Measurements from ENCODE around the gene CCS. TPM values are rescaled to one million over a fixed set of nuclear protein-coding genes. Genes with fewer than 3 reads are reported as not detected.

Gene CCS
- total and polyA plus RNA-seq, 2 donors (not counting 1 experiment from before 2014, with no cell fraction given): 22.5 to 42.4 TPM

- peaks cover 92% of the 10 kb centered on the region for H3K79me2 ChIP-seq (ENCODE audit: control insufficient read depth, insufficient read depth, low read length)
- no peak overlapping the region for H3K9ac ChIP-seq (ENCODE audit: insufficient read depth, low read length)
- no peak overlapping the region for H3K4me2 ChIP-seq (ENCODE audit: extremely low read depth, insufficient read depth, low read length)
- no peak overlapping the region for H2AFZ ChIP-seq (ENCODE audit: low read length)
- no peak for TF ChIP-seq CTCF (conservative IDR thresholded peaks at IDR 0.05 in 1 of 2, IDR thresholded peaks at IDR 0.05 in 1 of 2; ENCODE audit: low read depth in 1 of 2, low read length in 2 of 2)
- peaks cover 35% of the 10 kb centered on the region for H3K36me3 ChIP-seq (ENCODE audit: control insufficient read depth, insufficient read depth, low read length)
- H3K9me3 ChIP-seq (ENCODE audit: control insufficient read depth, insufficient read depth, low read depth, low read length): no peaks in the 10 kb centered on the region
- no peaks in the 10 kb centered on the region for H4K20me1 ChIP-seq (ENCODE audit: control insufficient read depth, extremely low read depth, insufficient read depth, low read length)
- no peaks in the 10 kb centered on the region for H3K27me3 ChIP-seq (ENCODE audit: control insufficient read depth, insufficient read depth, low read length)
- H3K4me1 ChIP-seq (ENCODE audit: control insufficient read depth, extremely low read depth, insufficient read depth, low read length): no peaks in the 10 kb centered on the region
- no peak overlapping the region for H3K27ac ChIP-seq (ENCODE audit: insufficient read depth, low read length)
- no peak overlapping the region for H3K4me3 ChIP-seq (replicated peaks in 1 of 4; ENCODE audit: control extremely low read depth in 1 of 4, insufficient read depth in 1 of 4, low read depth in 3 of 4, low read length in 4 of 4)
- no peak for DNase-seq (ENCODE audit: low read depth in 2 of 2)
Observed at GRCh38 chr11:66629356-66629755, 36.4 kb downstream of the CCS start.

- H3K9me3 ChIP-seq (ENCODE audit: control insufficient read depth, insufficient read depth, low read depth, low read length): no peaks in the 10 kb centered on the region
- no peak for DNase-seq (ENCODE audit: low read depth in 2 of 2)
- no peaks in the 10 kb centered on the region for H3K27me3 ChIP-seq (ENCODE audit: control insufficient read depth, insufficient read depth, low read length)
- H3K27ac ChIP-seq (ENCODE audit: insufficient read depth, low read length): no peak overlapping the region
- H3K4me1 ChIP-seq (ENCODE audit: control insufficient read depth, extremely low read depth, insufficient read depth, low read length): no peaks in the 10 kb centered on the region
- H3K4me2 ChIP-seq (ENCODE audit: extremely low read depth, insufficient read depth, low read length): no peak overlapping the region
- H3K9ac ChIP-seq (ENCODE audit: insufficient read depth, low read length): no peak overlapping the region
- TF ChIP-seq CTCF (conservative IDR thresholded peaks at IDR 0.05 in 1 of 2, IDR thresholded peaks at IDR 0.05 in 1 of 2; ENCODE audit: low read depth in 1 of 2, low read length in 2 of 2) (no peak), EZH2 (IDR thresholded peaks at IDR 0.05; ENCODE audit: low read length, missing control alignments) (no peak)
- H2AFZ ChIP-seq (ENCODE audit: low read length): no peak overlapping the region
- H3K79me2 ChIP-seq (ENCODE audit: control insufficient read depth, insufficient read depth, low read length): peaks cover 88% of the 10 kb centered on the region
- H4K20me1 ChIP-seq (ENCODE audit: control insufficient read depth, extremely low read depth, insufficient read depth, low read length): no peaks in the 10 kb centered on the region
- no peak overlapping the region for H3K4me3 ChIP-seq (replicated peaks in 1 of 4; ENCODE audit: control extremely low read depth in 1 of 4, insufficient read depth in 1 of 4, low read depth in 3 of 4, low read length in 4 of 4)
- H3K36me3 ChIP-seq (ENCODE audit: control insufficient read depth, insufficient read depth, low read length): peaks cover 13% of the 10 kb centered on the region
Observed at GRCh38 chr11:66631883-66632282, 38.9 kb downstream of the CCS start.

- peaks cover 80% of the 10 kb centered on the region for H3K79me2 ChIP-seq (ENCODE audit: control insufficient read depth, insufficient read depth, low read length)
- no peak for DNase-seq (ENCODE audit: low read depth in 2 of 2)
- H3K9me3 ChIP-seq (ENCODE audit: control insufficient read depth, insufficient read depth, low read depth, low read length): no peaks in the 10 kb centered on the region
- H3K4me2 ChIP-seq (ENCODE audit: extremely low read depth, insufficient read depth, low read length): no peak overlapping the region
- H2AFZ ChIP-seq (ENCODE audit: low read length): no peak overlapping the region
- no peak overlapping the region for H3K27ac ChIP-seq (ENCODE audit: insufficient read depth, low read length)
- no peaks in the 10 kb centered on the region for H4K20me1 ChIP-seq (ENCODE audit: control insufficient read depth, extremely low read depth, insufficient read depth, low read length)
- H3K36me3 ChIP-seq (ENCODE audit: control insufficient read depth, insufficient read depth, low read length): peaks cover 6% of the 10 kb centered on the region
- TF ChIP-seq EZH2 (IDR thresholded peaks at IDR 0.05; ENCODE audit: low read length, missing control alignments) (no peak), CTCF (conservative IDR thresholded peaks at IDR 0.05 in 1 of 2, IDR thresholded peaks at IDR 0.05 in 1 of 2; ENCODE audit: low read depth in 1 of 2, low read length in 2 of 2) (no peak)
- H3K9ac ChIP-seq (ENCODE audit: insufficient read depth, low read length): no peak overlapping the region
- no peaks in the 10 kb centered on the region for H3K27me3 ChIP-seq (ENCODE audit: control insufficient read depth, insufficient read depth, low read length)
- no peak overlapping the region for H3K4me3 ChIP-seq (replicated peaks in 1 of 4; ENCODE audit: control extremely low read depth in 1 of 4, insufficient read depth in 1 of 4, low read depth in 3 of 4, low read length in 4 of 4)
- H3K4me1 ChIP-seq (ENCODE audit: control insufficient read depth, extremely low read depth, insufficient read depth, low read length): no peaks in the 10 kb centered on the region
Observed at GRCh38 chr11:66632952-66633351, 40.0 kb downstream of the CCS start.
